K562 (cell line): ENCODE data around the gene LIMK1. TPM values are rescaled to one million over a fixed set of nuclear protein-coding genes. Genes with fewer than 3 reads are reported as not detected.

Experiments used
- BDP1 ChIP-seq: IDR thresholded peaks from 3 replicates; pipeline ENCODE4 v1.6.1; 2011; ENCODE audit not compliant: insufficient read length, insufficient read depth
- CSDE1 ChIP-seq, 2 experiments: fragments of 450-650 bp; IDR thresholded peaks; 2 replicates each; pipeline ENCODE4 v1.6.1; 2016; ENCODE audit warnings: mild to moderate bottlenecking in 1 of 2
- ETV1 ChIP-seq: fragments of 450-650 bp; conservative IDR thresholded peaks from 2 replicates; pipeline ENCODE4 v1.6.1; 2016; ENCODE audit warnings: missing genetic modification characterization, control low read depth, low read depth, missing compliant biosample characterization
- LARP7 ChIP-seq: fragments of 450-650 bp; IDR thresholded peaks from 2 replicates; pipeline ENCODE4 v1.6.1; 2016
- MCM3 ChIP-seq: fragments of 450-650 bp; IDR thresholded peaks from 2 replicates; pipeline ENCODE4 v1.6.1; 2016
- MTA2 ChIP-seq: fragments of 450-650 bp; IDR thresholded peaks from 2 replicates; pipeline ENCODE4 v1.6.1; 2016; ENCODE audit warnings: low read depth
- OTX1 ChIP-seq: fragments of 450-650 bp; formaldehyde crosslinking; IDR thresholded peaks from 2 replicates; pipeline ENCODE4 v1.4.0; 2022; ENCODE audit warnings: mild to moderate bottlenecking
- RFX7 ChIP-seq: fragments of 250-450 bp; sonication (Bioruptor Pico); IDR thresholded peaks from 2 replicates; pipeline ENCODE4 v1.5.1; 2021; ENCODE audit warnings: mild to moderate bottlenecking
- U2AF1 ChIP-seq: fragments of 200-400 bp; formaldehyde crosslinking; optimal IDR thresholded peaks from 2 replicates; pipeline ENCODE3; 2017; ENCODE audit warnings: mild to moderate bottlenecking, low read depth, low read length, moderate library complexity
- XRCC5 ChIP-seq: fragments of 200-400 bp; formaldehyde crosslinking; IDR thresholded peaks from 2 replicates; pipeline ENCODE4 v1.6.1; 2017; ENCODE audit warnings: low read depth, mild to moderate bottlenecking, low read length
- ZNF780A ChIP-seq: fragments of 250-450 bp; sonication (Bioruptor Pico); IDR thresholded peaks from 2 replicates; pipeline ENCODE4 v1.5.0; 2021; ENCODE audit warnings: mild to moderate bottlenecking
- polyA plus RNA-seq, 8 experiments: library from polyadenylated mRNA; depleted of rRNA in 4 of 8; stranded (reverse) in 5 of 8; unstranded in 3 of 8; fragments of >200 nt; fragmentation: Nextera tagmentation in 2 of 8; fragmentation: Illumina TruSeq in 1 of 8; extraction: Ambion mirVana in 2 of 8; extraction: Trizol in 1 of 8; gene quantifications; 2 replicates each; pipeline versions ENCODE4 v1.2.1 to v1.2.3, GENCODE V29; 2011 to 2014; ENCODE audit warnings: inconsistent platforms in 1 of 8, missing spikeins in 1 of 8
- total RNA-seq, 7 experiments: library from RNA; depleted of rRNA in 6 of 7; stranded (reverse); fragments of >200 nt in 6 of 7; fragmentation: Illumina TruSeq in 2 of 7; extraction: Trizol in 2 of 7; gene quantifications; 2 replicates each; pipeline versions ENCODE4 v1.2.1 to v1.2.3, GENCODE V29; 2011 to 2021; ENCODE audit warnings: low replicate concordance in 1 of 7
- TF ChIP-seq, protein P1 (sequence below): fragments of 450-650 bp; formaldehyde crosslinking; IDR thresholded peaks from 2 replicates; pipeline ENCODE4 v1.4.0; 2022; ENCODE audit warnings: missing genetic modification characterization
- TF ChIP-seq, protein P2 (sequence below): fragments of 450-650 bp; formaldehyde crosslinking; IDR thresholded peaks from 2 replicates; pipeline ENCODE4 v1.4.0; 2022; ENCODE audit warnings: missing genetic modification characterization
- TF ChIP-seq, protein P3 (sequence below): IDR thresholded peaks from 2 replicates; pipeline ENCODE4 v1.6.1; 2016; ENCODE audit warnings: missing genetic modification characterization, missing compliant biosample characterization
- TF ChIP-seq, protein P4 (sequence below): fragments of 450-650 bp; formaldehyde crosslinking; conservative IDR thresholded peaks from 2 replicates; pipeline ENCODE4 v1.4.0; 2022; ENCODE audit warnings: mild to moderate bottlenecking, missing genetic modification characterization

LIMK1 gene
- total and polyA plus RNA-seq, 9 of the 15 experiments (the other 6 are each of a cell fraction or from before 2014, with no cell fraction given), result 0.14 to 30.0 (median 15.9) TPM

DNA sequence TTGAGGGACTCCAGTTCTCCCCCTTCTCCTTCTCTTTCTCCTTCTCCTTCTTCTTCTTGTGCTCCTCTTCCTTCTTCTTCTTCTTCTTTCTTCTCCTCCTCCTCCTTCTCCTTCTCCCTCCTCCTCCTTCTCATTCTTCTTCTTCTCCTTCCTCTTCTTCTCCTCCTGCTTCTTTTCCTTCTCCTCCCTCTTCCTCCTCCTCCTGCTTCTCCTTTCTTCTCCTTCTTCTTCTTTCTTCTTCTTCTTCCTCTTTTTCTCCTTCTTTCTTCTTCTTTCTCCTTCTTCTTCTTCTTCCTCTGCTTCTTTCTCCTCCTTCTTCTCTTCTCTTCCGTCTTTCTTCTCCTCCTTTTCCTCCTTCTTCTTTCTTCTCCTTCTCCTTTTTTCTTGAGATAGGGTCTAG is 25.6 kb upstream of the LIMK1 start (continued):
- TF ChIP-seq XRCC5 (no peak), U2AF1 (no peak), MCM3 (peak; percentile 56; the same call in 1 of the 2 replicates), BDP1 (no peak), ETV1 (no peak), LARP7 (0 out of 2 replicates have a peak, but pooled peaks have one; percentile 38), CSDE1 (IDR thresholded peaks at IDR 0.05) (peak in 1 of 2 experiments; percentile 34; a peak in 1 of 4 replicates), OTX1 (CRISPR knock-in tag) (0 out of 2 replicates have a peak, but pooled peaks have one; percentile 68), ZNF780A (CRISPR knock-in tag) (no peak), MTA2 (peak; percentile 23; the same call in 1 of the 2 replicates), RFX7 (CRISPR knock-in tag) (no peak)
- TF ChIP-seq, protein P1, sequence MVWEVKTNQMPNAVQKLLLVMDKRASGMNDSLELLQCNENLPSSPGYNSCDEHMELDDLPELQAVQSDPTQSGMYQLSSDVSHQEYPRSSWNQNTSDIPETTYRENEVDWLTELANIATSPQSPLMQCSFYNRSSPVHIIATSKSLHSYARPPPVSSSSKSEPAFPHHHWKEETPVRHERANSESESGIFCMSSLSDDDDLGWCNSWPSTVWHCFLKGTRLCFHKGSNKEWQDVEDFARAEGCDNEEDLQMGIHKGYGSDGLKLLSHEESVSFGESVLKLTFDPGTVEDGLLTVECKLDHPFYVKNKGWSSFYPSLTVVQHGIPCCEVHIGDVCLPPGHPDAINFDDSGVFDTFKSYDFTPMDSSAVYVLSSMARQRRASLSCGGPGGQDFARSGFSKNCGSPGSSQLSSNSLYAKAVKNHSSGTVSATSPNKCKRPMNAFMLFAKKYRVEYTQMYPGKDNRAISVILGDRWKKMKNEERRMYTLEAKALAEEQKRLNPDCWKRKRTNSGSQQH (CRISPR knock-in tag), result peak; percentile 80; the same call in 1 of the 2 replicates
- TF ChIP-seq, protein P2, sequence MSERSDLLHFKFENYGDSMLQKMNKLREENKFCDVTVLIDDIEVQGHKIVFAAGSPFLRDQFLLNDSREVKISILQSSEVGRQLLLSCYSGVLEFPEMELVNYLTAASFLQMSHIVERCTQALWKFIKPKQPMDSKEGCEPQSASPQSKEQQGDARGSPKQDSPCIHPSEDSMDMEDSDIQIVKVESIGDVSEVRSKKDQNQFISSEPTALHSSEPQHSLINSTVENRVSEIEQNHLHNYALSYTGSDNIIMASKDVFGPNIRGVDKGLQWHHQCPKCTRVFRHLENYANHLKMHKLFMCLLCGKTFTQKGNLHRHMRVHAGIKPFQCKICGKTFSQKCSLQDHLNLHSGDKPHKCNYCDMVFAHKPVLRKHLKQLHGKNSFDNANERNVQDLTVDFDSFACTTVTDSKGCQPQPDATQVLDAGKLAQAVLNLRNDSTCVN (CRISPR knock-in tag), result peak; percentile 22; the same call in 1 of the 2 replicates
- TF ChIP-seq, protein P3, sequence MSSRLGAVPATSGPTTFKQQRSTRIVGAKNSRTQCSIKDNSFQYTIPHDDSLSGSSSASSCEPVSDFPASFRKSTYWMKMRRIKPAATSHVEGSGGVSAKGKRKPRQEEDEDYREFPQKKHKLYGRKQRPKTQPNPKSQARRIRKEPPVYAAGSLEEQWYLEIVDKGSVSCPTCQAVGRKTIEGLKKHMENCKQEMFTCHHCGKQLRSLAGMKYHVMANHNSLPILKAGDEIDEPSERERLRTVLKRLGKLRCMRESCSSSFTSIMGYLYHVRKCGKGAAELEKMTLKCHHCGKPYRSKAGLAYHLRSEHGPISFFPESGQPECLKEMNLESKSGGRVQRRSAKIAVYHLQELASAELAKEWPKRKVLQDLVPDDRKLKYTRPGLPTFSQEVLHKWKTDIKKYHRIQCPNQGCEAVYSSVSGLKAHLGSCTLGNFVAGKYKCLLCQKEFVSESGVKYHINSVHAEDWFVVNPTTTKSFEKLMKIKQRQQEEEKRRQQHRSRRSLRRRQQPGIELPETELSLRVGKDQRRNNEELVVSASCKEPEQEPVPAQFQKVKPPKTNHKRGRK, result peak; percentile 95
- TF ChIP-seq, protein P4, sequence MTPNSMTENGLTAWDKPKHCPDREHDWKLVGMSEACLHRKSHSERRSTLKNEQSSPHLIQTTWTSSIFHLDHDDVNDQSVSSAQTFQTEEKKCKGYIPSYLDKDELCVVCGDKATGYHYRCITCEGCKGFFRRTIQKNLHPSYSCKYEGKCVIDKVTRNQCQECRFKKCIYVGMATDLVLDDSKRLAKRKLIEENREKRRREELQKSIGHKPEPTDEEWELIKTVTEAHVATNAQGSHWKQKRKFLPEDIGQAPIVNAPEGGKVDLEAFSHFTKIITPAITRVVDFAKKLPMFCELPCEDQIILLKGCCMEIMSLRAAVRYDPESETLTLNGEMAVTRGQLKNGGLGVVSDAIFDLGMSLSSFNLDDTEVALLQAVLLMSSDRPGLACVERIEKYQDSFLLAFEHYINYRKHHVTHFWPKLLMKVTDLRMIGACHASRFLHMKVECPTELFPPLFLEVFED (CRISPR knock-in tag), result peak; percentile 61; the same call in 1 of the 2 replicates
